Left ventricle myocardium inferior (tissue), 1 donor: ENCODE measurements around the gene LRRC63. TPM values are rescaled to one million over a fixed set of nuclear protein-coding genes. Genes with fewer than 3 reads are reported as not detected.

ENCODE experiments used
- DNase-seq: peaks from one replicate; pipeline ENCODE4 v3.0.0-alpha.2; 2020
- H3K27ac ChIP-seq: fragments of 200-600 bp; replicated peaks from 2 replicates; pipeline ENCODE4 v1.8.0; 2021
- H3K27me3 ChIP-seq: fragments of 200-600 bp; 2 replicates; pipeline ENCODE4 v1.8.0; 2021; ENCODE audit warnings: low read depth
- H3K36me3 ChIP-seq: fragments of 200-600 bp; 2 replicates; pipeline ENCODE4 v1.8.0; 2021
- H3K4me1 ChIP-seq: fragments of 200-600 bp; 2 replicates; pipeline ENCODE4 v1.8.0; 2021
- H3K4me3 ChIP-seq: fragments of 200-600 bp; 2 replicates; pipeline ENCODE4 v1.8.0; 2021; ENCODE audit warnings: mild to moderate bottlenecking, moderate library complexity
- H3K9me3 ChIP-seq: fragments of 200-600 bp; replicated peaks from 2 replicates; pipeline ENCODE4 v1.8.0; 2021
- CTCF ChIP-seq: fragments of 200-600 bp; IDR thresholded peaks from 2 replicates; pipeline ENCODE4 v1.8.0; 2021; ENCODE audit warnings: antibody characterized with exemption, mild to moderate bottlenecking, borderline replicate concordance
- intact Hi-C: fragments of 100-400 bp; cut with micrococcal nuclease; formaldehyde crosslinking; loops from one replicate; pipeline ENCODE4 v1.11.0; 2022
- total RNA-seq: library from RNA; stranded (reverse); fragmentation: NEBNext Ultra II Directional; extraction: Animal tissue kit (Norgen Biotek cat#: 25700); gene quantifications from one replicate; pipeline ENCODE4 v1.2.1, GENCODE V29; 2021
- donor health status: DM: no; HTN: yes; CAD: no; lungs with severe emphysema.

Gene LRRC63
- total RNA-seq, 1 donor from 2014 or later: not detected

DNA sequence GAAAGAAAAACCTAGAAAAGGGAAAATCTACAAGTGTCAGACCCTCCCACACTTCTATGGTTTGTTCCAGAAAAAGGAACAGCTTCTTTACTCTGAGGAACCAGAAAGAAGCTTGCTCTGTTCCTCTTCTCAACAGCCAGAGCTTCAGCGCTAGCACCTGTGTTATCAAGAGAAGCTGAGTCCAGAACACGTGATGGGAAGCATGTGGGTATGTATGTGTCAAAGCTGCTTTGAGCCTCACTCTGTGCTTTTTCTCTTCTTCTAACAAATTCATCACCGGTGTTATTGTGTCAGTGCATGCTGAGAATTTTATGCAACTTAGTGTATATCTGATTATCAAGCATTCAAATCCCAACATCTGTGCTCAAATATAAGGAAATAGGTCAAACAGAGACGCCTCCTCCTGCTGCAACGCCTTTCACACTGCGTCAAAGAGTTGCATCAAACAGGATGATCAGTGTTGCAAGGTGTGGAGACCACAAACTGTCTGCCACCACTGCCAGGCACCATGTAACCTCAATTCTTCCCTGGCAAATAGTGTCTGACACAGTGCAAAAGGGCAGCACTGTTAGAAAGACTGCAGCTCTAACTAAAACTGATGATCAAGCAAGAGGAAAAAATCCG lies 83.9 kb downstream of the LRRC63 start:
- Histone ChIP-seq H3K4me3 (no peak overlapping the region), H3K36me3 (no peaks in the 10 kb centered on the region), H3K27ac (peak overlapping the region; percentile 39), H3K27me3 (peaks cover 11% of the 10 kb centered on the region), H3K9me3 (peaks cover 7% of the 10 kb centered on the region), H3K4me1 (peaks cover 6% of the 10 kb centered on the region)
- intact Hi-C loops: no loop called here
- no peak for TF ChIP-seq CTCF
- DNase-seq: no peak

DNA sequence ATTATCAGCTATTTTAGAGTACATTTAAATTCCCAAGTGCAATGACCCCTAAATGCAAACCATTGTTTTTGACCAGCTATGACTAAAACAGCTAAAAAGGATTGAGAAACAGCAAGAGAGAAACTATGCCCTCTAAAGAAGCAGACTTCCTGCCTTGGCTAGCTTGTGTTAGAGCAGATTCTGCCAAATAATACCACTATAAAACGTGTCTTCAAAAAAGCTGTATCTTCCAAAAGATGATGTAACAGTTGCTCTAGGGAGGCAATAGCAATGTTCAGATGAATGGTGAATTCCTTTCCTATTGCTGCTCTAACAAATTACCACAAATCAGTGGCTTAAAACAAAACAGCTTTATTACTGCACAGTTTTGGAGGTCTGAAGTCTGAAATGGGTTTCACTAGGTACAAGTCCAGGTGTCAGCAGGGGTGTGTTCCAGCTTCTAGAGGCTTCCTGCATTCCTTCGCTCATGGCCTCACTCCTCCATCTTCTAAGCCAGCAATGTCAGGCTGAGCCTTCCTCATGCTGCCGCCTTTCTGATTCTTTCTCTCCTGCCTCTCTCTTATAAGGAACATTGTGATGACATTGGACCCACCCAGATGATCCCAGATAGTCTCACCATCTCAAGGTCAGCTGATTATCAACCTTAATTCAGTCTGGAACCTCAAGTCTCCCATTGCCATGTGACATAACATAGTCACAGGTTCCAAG lies 84.5 kb downstream of the LRRC63 start:
- Histone ChIP-seq H3K4me1 (peaks cover 6% of the 10 kb centered on the region), H3K36me3 (no peaks in the 10 kb centered on the region), H3K9me3 (peaks cover 14% of the 10 kb centered on the region), H3K27ac (peak overlapping the region; percentile 24), H3K4me3 (no peak overlapping the region), H3K27me3 (peaks cover 11% of the 10 kb centered on the region)
- no peak for DNase-seq
- intact Hi-C loops: no loop called here
- no peak for TF ChIP-seq CTCF

- Histone ChIP-seq H3K36me3 (no peaks in the 10 kb centered on the region), H3K9me3 (peaks cover 20% of the 10 kb centered on the region), H3K27ac (no peak overlapping the region), H3K4me3 (no peak overlapping the region), H3K27me3 (peaks cover 11% of the 10 kb centered on the region), H3K4me1 (peaks cover 6% of the 10 kb centered on the region)
- DNase-seq: no peak
- intact Hi-C loops: no loop called here
- TF ChIP-seq CTCF: no peak
These were observed 85.2 kb downstream of the LRRC63 start for GRCh38 chr13:46296921-46297320.

- Histone ChIP-seq H3K27me3 (peaks cover 11% of the 10 kb centered on the region), H3K4me3 (no peak overlapping the region), H3K27ac (no peak overlapping the region), H3K9me3 (peaks cover 25% of the 10 kb centered on the region), H3K36me3 (no peaks in the 10 kb centered on the region), H3K4me1 (peaks cover 6% of the 10 kb centered on the region)
- no peak for DNase-seq
- intact Hi-C loops: no loop called here
- TF ChIP-seq CTCF: no peak
These were observed 85.7 kb downstream of the LRRC63 start for GRCh38 chr13:46297361-46297811.

DNA sequence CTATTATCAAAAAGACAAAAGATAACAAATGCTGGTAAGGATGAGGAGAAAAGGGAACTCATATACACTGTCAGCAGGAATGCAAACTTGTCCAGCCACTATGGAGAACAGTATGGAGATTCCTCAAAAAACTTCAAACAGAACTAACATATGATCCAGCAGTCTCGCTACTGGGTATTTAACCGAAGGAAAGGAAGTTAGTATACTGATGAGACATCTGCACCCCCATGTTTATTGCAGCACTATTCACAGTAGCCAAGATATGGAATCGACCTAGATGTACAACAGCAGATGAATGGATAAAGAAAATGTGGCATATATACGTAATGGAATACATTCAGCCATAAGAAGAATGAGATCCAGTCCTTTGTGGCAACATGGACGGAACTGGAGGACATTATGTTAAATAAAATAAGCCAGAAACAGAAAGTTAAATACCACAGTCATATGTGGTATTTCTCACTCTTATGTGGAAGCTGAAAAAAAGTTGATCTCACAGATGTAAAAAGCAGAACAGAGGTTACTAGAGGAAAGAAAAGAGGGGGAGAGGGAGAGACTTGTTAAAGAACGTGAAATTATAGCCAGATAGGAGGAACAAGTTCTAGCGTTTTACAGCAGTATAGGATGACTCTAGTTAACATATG lies 92.1 kb downstream of the LRRC63 start:
- intact Hi-C loops: no loop called here
- TF ChIP-seq CTCF: no peak
- no peak overlapping the region for H3K4me3 ChIP-seq
- no peaks in the 10 kb centered on the region for H3K36me3 ChIP-seq
- peaks cover 33% of the 10 kb centered on the region for H3K9me3 ChIP-seq
- H3K27me3 ChIP-seq: no peaks in the 10 kb centered on the region
- DNase-seq: no peak
- no peak overlapping the region for H3K27ac ChIP-seq
- H3K4me1 ChIP-seq: no peaks in the 10 kb centered on the region
